ENCODE measurements around the gene RCOR2.
A peak's percentile ranks its signal among the peaks of the same experiment; 100 is the strongest.
"Not testable (repeated sequence)": the region's sequence is repeated elsewhere in the genome, so short reads cannot be mapped to it uniquely, and the experiment has no call there.

Gene RCOR2

GRCh38 chr11:63868399-63869064 lies 48.4 kb downstream of the RCOR2 start:
- peaks cover 80% of the 10 kb centered on the region for H3K4me1 Mint-ChIP-seq (ENCODE audit: low read depth)
- H3K27me3 Mint-ChIP-seq: no peaks in the 10 kb centered on the region
- H3K36me3 Mint-ChIP-seq: peaks cover 8% of the 10 kb centered on the region
- no peaks in the 10 kb centered on the region for H3K9me3 Mint-ChIP-seq (ENCODE audit: low read depth)
- H3K4me3 Mint-ChIP-seq: peak overlapping the region; percentile 51
- H3K27ac Mint-ChIP-seq: peak overlapping the region; percentile 66

DNA sequence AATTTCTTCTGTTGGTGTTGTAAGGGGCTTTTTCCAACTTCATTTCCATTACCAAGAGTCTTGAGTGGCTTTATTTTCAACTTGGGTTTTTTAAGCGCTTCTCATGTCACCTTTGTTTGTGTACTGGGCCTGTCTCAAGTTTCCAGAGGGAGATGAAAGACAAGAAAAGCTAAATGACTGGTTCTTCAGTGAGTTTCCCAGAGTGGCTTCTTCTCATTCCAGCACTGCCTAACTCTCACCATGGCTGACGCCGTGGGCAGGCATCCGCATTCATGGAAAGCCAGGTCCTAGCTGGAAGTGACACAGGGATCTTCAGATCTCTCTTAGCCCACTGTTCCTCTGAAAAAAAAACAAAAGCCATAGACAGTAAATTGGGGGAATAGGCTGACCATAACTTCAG lies 49.5 kb downstream of the RCOR2 start:
- Mint-ChIP-seq H3K27ac (peak overlapping the region; percentile 16), H3K4me3 (no peak overlapping the region), H3K36me3 (peaks cover 8% of the 10 kb centered on the region), H3K4me1 (ENCODE audit: low read depth) (peaks cover 79% of the 10 kb centered on the region), H3K9me3 (ENCODE audit: low read depth) (no peaks in the 10 kb centered on the region), H3K27me3 (no peaks in the 10 kb centered on the region)

GRCh38 chr11:63866211-63866610 lies 50.8 kb downstream of the RCOR2 start:
- Mint-ChIP-seq H3K27me3 (no peaks in the 10 kb centered on the region), H3K36me3 (peaks cover 8% of the 10 kb centered on the region), H3K4me3 (peak overlapping the region; percentile 41), H3K4me1 (ENCODE audit: low read depth) (peaks cover 76% of the 10 kb centered on the region), H3K9me3 (ENCODE audit: low read depth) (no peaks in the 10 kb centered on the region), H3K27ac (peak overlapping the region; percentile 41)

DNA sequence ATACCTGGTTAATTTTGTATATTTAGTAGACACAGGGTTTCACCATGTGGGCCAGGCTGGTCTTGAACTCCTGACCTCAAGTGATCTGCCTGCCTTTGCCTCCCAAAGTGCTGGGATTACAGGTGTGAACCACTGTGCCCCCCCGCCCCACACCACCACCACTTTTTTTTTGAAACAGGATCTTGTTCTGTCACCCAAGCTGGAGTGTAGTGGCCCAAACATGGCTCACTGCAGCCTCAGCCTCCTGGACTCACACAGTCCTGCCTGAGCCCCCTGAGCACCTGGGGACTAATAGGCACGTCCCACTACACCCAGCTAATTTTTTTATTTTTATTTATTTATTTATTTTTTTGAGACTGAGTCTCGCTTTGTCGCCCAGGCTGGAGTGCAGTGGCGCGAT lies 53.3 kb downstream of the RCOR2 start:
- H3K27ac Mint-ChIP-seq; H3K36me3 Mint-ChIP-seq; H3K27me3 Mint-ChIP-seq; H3K9me3 Mint-ChIP-seq (ENCODE audit: low read depth); H3K4me3 Mint-ChIP-seq: not testable (repeated sequence)
- peaks cover 53% of the 10 kb centered on the region for H3K4me1 Mint-ChIP-seq (ENCODE audit: low read depth)

DNA sequence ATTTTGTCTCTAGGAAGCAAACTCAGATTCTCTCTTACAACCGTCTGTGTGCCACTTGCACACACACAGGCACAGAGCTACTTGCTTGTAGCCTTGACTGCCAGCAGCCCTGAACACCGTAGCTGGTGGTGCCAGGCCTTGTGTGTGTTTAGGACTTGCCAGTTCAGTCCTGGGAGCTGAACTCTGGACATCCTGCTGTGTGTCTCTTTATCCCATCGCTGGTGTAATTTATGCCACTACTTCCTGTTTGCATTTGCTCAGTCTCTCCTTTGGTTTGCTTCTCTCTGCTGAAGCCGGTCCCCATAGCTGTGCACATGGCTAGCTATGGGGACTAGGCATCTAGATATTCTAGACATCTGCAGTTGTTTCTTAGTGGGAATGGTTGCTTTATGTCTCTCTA lies 54.0 kb downstream of the RCOR2 start:
- Mint-ChIP-seq H3K36me3 (peaks cover 5% of the 10 kb centered on the region), H3K4me3 (no peak overlapping the region), H3K27ac (peak overlapping the region; percentile 59), H3K4me1 (ENCODE audit: low read depth) (peaks cover 48% of the 10 kb centered on the region), H3K9me3 (ENCODE audit: low read depth) (no peaks in the 10 kb centered on the region), H3K27me3 (no peaks in the 10 kb centered on the region)

Measured in activated naive CD8-positive, alpha-beta T cell (primary cell).